HG03457 (cell line): ENCODE data around the gene GJD2.

Experiments
- ATAC-seq: cut with Tn5 transposase; IDR thresholded peaks from one replicate; pipeline ENCODE4 v1.9.1; 2021; ENCODE audit warnings: moderate number of reproducible peaks; ENCODE audit not compliant: unreplicated experiment

The GJD2 gene

DNA sequence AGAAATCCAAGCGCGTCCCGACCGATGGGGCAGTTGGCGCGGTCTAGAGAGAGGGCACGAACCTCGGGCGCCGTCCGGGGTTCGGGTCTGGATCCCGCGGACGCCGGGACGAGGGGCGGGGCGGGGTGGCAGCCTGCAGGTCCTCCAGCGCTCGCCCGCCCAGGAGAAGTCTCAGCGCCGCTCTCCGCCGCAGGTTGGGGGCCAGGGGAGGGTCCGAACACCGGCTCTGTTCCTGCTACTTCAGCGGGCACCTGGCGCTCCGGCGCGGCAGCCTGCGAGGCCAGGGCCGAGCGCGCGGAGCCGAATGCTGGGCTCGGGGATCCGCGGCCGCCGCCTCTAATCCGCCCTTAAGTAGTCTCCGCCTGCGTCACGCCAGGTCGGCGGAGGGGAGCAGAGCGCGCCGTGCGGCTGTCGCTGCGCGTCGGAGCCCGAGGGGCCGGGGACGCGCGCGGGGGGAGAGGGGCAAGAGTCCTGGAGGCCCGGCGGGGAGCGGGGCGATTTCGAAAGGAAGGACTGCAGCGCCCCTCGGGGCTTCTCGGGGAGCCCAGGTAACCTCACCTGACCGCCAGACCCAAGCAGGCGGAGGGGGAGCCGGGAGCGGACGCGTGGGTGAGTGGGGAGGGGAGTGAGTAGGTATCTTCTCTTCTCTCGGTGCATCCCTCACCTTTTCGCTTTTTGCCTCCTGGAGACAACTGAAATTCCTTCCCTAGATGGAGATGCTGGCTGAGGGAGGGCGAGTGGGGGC is at the start of gene GJD2:
Gene GJD2, minus strand, starts transcription at position 325 of the 745 bp plus-strand sequence. CDS start 510 bp downstream, outside the sequence.
- ATAC-seq = no peak

DNA sequence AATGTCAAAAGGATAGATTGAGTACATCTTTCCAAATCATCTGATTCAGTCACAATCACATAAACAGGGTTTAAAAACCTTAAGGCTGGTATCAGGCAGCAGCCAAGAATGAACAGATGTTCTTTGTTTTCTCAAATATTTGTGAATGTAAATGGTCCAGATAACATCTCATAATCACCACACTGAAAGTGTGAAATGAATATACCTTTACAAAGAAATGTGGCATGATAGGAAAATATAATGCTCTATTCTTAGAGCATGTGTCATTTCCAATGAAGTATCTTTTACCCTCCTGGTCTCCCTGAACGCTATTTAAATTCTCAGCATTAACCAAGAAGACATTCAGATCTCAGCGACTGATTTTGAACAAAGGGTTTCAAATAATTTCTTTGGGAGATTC is 49.3 kb upstream of the GJD2 start:
- no peak for ATAC-seq

DNA sequence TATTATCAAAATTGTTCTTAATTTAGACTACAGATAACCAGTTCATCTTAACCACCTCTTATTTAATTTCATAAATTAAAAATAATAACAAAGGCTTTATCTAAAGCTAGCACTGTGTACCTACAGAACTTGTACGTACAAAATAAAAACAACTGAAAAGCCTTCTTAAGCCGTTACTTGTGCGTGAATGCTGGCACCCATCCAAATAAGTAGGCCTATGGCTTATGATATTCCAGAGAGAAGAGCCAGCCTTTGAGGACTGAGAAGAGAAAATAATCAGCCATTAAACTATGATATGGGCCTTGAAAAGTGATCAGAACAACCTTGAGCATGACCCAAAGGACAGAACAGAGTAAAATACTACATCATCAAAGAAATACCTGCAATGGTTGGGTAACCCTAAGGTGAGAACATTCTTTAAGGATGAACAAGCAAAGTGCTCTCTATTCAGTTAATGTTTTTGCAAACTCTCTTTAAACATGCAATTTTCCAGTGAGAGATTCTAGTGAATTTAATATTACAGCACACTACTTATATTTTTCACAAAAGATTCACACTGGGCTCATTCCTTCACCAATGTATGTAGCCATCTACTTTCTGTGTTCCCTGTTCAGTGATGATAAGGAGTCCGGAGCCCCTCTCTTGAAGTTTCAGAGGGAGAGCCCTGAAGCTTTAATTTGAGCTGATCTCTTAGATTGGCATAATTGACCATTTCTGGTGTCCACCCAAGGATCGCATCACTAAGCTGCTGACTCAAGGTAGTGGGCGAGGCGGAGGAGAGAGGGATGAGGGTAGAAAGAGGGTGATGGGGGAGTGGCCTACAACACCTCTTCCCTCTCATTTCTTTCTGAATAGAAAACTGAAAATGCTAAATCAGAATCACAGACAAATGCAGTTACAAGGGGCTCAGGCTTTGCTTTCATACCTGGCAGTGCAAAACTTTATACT is 48.3 kb upstream of the GJD2 start:
- no peak for ATAC-seq

DNA sequence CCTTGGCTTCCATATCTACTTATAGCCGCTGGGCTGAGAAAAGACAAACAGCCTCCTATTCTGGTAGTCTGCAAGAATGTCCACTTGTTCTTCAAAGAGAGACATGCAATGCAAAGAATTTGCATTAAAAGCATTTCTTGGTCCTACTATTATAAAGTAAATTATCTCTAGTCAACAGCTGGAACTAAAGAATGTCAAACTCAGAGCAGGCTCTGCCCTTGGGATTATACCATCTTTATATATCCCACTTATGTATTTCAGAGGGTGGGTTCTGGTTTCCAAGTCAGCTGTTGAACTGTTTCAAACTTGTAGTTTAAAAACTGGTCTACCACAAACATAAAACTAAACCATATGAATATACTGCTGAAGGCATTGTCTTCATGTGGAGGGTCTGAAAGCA is 47.6 kb upstream of the GJD2 start:
- no peak for ATAC-seq

DNA sequence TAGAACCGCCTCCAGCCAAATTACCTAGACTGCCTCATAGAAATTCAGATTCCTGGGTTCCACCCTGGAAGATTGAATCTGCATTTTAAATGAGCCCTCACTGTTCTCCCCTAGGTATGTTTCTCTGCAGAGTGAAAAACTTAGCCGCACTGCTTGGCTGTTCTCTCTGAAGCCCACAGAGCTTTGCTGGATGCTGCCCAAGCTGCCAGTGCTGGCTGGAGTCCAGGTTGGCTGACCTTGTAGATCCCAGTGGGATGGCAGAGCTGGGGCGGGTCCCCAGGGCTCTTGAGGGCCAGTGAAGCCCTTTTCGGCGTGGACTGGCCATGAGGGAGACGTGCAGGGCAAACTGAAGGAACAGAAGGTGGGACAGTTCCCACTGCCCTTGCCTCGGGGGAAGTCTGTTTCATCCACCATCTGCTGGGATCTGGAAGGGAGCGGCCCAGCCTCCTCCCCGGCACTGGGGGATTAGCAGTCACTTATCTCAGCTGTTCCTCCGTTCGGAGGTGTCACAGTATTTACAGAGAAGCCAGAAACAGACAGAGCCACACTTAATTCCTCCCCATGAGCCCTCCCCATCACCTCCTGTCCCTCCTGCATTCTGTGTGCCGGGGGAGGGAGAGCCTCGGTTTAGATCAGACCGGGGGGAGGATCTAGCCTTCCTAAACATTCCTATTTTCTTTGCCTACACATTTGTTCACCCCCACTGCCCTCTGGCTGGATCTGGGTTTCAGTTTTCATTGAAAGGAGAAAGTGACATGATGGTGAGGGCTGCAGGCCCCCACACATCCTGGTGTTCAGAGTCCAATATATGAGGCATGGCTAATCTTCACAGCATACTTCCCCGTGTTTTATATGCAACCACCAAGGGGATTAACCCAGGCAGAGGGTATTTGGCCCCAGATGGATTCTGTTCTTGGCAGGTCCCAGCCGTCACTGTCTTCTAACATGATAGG is 44.6 kb upstream of the GJD2 start:
- no peak for ATAC-seq

DNA sequence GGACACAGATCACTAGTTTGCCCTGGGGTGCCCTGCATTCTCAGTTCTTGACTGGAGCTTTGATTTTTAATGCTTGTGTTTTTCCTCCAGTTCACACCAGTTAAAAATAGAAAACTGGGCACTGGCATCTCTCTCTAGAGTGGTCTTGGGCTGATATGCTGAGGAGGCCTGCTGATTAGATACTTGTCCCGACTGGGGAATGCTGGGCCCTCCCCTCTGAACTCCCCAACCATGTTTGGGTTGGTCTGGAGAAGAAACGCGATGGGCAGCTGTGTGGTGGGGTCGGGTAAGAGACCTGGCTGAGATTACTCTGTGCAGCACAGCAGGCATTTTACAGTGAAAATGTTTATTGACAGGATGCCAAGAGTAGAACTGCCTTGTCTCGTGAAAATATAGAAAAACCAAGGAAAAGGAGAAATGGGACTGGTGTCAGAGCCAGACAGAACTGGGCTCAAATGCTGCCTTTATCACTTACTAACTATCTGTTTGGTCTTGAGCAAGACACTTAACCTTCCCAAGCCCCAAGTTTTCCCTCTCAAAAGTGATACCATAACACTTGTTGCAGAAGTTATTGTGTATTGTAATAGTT is 42.1 kb upstream of the GJD2 start:
- ATAC-seq = no peak

DNA sequence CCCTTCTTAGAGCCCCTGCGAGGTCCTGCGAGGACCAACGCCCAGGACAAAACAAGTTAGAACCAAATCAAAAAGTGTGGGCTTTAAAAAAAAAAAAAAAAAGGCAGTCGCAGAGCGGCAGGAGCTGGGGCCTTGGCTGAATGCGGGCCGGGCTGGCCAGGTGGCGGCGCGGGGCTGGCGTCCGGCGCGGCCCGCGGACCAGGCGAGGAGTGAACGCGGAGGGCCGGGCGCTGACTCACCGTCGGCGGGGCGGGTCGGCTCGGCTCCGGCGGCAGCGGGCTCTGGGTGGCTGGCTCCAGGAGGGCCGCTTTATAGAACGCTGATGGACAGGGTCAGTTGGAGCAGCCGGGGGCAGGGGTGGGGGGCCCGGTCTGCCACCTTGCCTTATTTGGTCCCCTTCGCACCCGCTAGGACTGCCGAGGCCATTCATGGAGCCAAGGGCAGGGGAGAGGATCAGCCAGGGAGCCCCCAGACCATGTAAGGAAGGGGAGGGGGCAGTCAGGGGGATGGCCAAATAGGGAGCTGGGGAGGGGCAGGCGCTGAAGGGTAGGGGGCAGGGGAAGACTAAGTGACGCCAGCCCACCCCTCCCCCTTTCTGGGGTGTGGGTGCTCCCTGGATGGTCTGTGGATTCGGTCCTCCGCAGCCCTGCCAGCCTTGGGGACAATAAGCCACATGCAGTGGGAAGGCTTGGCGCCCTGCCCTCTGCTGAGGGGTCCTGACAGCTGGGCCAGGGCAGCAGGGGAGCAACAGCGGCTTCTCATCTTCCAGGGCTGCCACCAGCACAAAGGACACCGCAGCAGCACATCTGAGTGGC is 40.7 kb upstream of the GJD2 start, which contains the start of gene ACTC1:
Gene ACTC1, minus strand, starts transcription at position 283 of the 815 bp plus-strand sequence. CDS start 741 bp downstream, outside the sequence.
- ATAC-seq = no peak

DNA sequence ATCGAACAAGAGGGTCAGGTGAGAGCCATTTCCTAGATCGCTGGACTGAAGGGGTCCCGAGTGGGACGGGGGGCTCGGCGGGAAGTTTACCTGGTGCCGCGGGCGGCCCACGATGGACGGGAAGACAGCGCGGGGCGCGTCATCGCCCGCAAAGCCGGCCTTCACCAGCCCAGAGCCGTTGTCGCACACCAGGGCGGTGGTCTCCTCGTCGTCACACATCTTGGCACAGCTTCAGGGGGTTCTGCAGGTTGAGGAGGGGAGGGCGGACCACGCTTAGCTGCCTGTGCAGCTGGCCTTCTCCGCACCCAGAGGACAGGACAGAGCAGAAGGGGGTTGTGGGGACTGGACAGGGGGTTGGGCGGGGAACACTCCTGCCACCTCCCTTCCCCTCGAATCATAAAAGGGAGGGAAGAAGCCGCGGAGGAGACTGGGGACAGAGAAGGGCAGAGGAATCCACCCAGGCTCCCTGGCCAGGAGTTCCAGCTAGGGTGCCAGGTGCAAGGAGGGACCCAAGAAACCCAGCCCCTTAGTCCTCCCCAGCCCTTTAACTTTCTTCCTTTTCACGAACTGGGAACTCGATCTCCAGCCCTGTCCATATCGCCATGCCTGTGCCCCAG is 39.9 kb upstream of the GJD2 start:
- no peak for ATAC-seq

DNA sequence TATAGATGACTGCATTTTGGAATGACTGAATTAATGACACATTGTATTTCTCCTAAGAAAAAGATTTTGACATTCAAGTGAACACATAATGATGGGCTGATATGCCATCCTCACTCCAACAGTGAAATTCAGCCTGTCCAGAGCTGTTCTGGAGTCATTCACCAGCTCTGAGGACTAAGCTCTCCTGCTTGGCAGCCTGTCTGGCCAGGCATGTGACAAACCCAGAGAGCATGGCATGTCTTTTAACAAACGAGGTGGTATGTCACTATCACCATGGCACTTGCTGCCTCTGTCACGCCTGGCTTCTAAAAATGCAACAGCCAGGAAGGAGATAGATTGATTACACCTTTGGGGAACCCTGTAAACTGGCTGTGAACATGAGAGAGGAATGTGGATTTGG is 39.1 kb upstream of the GJD2 start:
- ATAC-seq = no peak

DNA sequence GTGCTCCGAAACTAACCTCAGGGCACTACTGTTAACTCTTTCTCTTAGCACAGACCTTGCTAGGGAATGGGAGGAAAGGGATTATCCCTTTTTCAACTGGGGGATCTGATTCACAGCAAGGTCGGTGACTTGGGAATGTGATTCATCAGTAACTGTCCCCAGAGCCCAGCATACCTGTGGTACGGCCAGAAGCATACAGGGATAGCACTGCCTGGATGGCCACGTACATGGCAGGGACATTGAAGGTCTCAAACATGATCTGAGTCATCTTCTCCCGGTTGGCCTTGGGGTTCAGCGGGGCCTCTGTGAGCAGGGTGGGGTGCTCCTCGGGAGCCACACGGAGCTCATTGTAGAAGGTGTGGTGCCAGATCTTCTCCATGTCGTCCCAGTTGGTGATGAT is 38.3 kb upstream of the GJD2 start:
- ATAC-seq = no peak

DNA sequence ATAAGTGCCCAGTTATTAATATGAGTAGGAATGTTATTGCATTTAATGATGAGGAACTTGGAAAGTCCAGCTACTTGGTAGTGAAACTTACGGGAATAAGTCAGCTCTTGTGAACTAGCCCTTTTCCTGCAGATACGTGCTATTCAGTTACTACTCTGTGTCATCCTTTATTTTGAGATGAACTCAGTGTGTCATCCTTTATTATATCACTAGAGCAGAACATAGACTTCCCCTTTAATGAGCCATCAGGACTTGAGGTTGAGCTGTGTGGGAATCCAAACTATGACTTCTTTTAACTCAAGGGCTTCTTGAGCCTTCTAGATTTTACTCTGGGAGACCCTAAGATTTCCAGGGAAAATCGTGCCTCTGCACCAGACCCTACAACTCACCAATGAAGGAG is 36.9 kb upstream of the GJD2 start:
- no peak for ATAC-seq

DNA sequence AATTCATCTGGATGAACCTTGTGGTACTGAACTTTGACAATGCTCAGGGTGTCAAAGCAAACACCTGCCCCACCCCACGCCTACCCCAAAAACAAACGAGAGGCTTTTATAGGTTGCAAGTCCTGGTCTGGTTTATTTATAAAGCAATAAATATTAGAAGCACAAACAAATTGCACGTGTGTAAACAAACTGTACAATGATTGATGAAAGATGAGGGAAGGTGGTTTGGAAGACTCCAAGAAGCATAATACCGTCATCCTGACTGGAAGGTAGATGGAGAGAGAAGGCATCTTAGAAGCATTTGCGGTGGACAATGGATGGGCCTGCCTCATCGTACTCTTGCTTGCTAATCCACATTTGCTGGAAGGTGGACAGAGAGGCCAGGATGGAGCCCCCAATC is 35.3 kb upstream of the GJD2 start:
- ATAC-seq = no peak

DNA sequence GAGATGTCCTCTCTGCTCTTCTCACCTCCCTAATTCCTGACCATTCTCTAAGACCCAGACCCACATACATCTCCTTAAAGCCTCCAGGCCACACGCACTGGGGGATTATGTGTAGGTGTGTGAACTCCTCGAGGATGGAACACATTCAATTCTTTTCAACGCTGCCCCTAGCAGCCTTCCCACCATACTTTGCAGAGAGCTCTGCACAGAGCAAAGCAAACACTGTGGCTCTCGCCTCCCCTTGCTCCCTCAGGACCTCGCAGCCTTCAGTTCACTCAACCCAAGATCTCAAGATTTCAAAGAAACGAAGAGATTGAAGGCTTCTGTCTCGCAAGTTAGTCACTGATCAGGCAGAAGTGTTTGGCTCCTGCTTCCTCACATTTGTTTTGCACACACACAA is 34.5 kb upstream of the GJD2 start:
- ATAC-seq = no peak

DNA sequence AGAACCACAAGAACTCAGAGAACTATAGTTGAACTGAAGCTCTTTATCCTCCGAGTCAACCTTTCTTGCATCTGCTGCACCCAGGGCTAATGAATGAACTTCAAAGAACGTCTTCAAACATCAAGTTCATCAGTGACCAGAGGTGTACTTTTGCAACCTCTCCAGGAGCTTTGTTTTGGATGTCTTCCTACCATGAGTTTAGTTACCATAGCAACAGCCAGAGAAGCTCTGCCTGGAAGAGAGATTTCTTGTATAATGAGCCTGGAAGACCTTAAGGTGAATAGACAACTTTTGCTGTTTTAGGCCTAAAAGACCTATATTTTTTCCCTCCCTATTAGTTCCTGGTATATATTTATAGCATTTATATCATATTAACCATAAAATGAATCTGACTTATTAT is 31.4 kb upstream of the GJD2 start:
- no peak for ATAC-seq

DNA sequence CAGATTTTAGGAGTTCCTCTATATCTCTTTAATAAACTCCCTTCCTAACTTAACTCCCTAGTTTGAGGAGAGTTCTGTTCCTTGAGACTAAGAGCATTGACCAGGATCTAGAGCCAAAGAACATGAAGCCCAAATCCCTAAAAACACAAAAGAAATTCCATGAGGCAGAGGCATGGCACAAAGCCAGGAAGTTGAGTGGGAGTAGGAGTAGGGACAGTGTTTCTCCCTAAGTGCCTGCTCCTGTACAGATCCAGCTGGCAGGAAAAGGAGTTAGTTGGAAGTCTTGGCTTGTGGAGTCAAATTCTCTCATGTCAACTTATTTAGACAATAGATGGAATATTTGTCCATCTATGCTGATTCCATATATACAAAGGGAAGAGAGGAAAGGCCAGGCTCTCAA is 29.2 kb upstream of the GJD2 start:
- ATAC-seq = no peak

DNA sequence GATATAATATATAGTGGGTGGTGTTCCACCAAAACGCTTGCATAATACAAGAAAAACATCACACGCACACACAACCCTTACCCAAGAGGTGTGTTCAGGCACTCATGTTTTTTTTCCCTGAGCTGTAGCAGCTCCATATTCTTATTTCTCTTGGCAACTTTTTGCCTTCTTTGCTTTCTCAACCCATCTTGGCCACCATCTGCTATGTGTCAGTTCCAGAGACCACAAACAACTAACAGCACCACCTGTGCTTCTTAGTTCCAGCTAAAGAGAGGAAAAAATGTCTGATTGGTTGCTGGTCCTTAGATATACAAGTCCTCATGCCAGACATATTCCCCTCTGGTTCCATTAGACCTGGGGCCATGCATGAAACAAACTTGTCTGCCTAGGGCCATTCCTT is 28.6 kb upstream of the GJD2 start:
- ATAC-seq = no peak

DNA sequence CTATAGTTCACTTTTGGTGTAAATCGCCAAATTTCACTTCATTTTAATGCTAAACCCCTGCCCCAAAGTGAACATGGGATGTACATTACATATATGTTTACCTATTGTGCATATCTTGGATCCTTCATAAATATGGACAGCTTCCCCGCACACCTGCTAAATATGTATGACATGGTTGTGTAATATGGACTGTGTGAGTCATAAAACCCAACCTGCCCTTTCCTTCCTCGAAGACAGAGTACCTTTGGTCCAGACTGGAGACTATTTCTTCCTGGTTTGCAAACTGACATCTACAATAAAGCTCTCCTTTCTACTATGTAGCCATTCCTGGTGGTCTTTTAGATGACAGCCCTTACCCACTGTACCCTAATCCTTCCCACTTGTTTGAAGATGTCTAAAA is 28.1 kb upstream of the GJD2 start:
- no peak for ATAC-seq

DNA sequence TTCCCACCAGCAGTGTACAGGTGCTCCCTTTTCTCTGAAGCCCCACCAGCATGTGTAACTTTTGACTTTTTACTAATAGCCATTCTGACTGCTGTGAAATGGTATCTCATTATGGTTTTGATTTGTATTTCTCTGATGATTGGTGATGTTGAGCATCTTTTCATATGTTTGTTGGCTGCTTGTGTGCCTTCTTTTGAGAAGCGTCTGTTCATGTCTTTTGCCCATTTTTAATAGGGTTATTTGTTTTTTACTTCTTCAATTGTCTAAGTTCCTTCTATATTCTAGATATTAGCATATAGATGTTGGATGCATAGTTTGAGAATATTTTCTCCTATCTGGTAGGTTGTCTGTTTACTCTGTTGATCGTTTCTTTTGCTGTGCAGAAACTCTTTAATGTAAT is 25.9 kb upstream of the GJD2 start:
- ATAC-seq = no peak

DNA sequence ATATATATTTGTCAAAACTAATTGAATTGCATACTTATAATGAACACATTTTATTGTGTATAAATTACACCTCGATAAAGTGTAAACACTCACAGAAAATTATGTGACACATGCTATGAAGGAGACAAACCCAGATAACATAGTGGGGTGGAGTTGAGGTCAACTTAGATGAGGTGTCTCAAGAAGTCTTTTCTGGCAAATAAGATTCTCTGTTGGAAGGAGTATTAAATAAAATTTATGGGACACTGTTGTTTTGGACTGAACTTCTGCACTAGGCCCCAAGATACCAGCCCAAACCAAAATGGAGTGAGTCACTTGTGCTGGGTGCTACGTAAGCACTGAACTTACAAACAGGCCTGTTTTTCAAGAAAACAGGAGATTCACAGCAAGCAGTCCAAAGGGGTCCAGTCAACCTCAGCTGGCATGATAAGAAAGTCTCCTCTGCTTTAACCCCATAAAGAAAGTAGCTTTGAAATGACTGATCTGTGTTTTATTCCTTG is 21.9 kb upstream of the GJD2 start:
- no peak for ATAC-seq
